ENCODE results near the gene ITPR1. TPM values are rescaled to one million over a fixed set of nuclear protein-coding genes. Genes with fewer than 3 reads are reported as not detected.

The ITPR1 gene
- total and polyA plus RNA-seq, 12 donors: 9.7 to 40.3 (median 18.8) TPM

- no peaks in the 10 kb centered on the region for H3K9me3 ChIP-seq
- intact Hi-C loops (cut with DNase I): loop anchor here in 3 of 10 donors (5.0 kb wide), 2 partner anchors 51 to 54 kb away; no protein-coding TSS in a partner anchor
- H3K36me3 ChIP-seq: peaks cover 0 to 46% (median 0%) of the 10 kb centered on the region in 9 donors
- TF ChIP-seq CTCF (IDR thresholded peaks at IDR 0.05): no peak
- H3K27ac ChIP-seq: peak overlapping the region in 3 of 10 donors; percentile 80 to 86 (median 84)
- no peak for ATAC-seq
- H3K4me1 ChIP-seq: peaks cover 17 to 49% (median 31%) of the 10 kb centered on the region in 9 donors
- no peaks in the 10 kb centered on the region for H3K27me3 ChIP-seq
- WGBS, 2 donors: 89 to 91% methylated on average over 2 of the region's 2 CpGs
- H3K4me3 ChIP-seq: no peak overlapping the region
- no peak for DNase-seq
These were observed 280.4 kb downstream of the ITPR1 start for GRCh38 chr3:4773583-4773982.

GRCh38 chr3:4774531-4774930, 281.4 kb downstream of the ITPR1 start:
- TF ChIP-seq CTCF (IDR thresholded peaks at IDR 0.05): no peak
- peaks cover 0 to 51% (median 0%) of the 10 kb centered on the region in 9 donors for H3K36me3 ChIP-seq

GRCh38 chr3:4776399-4776979, 283.3 kb downstream of the ITPR1 start:
- intact Hi-C loops (cut with DNase I): no loop called here
- 85 to 87% methylated on average over 4 of the region's 4 CpGs for WGBS, 2 donors
- peaks cover 0 to 65% (median 0%) of the 10 kb centered on the region in 9 donors for H3K36me3 ChIP-seq
- no peak overlapping the region for H3K4me3 ChIP-seq
- no peaks in the 10 kb centered on the region for H3K27me3 ChIP-seq
- ATAC-seq (no peak), DNase-seq (no peak)
- peaks cover 14 to 51% (median 30%) of the 10 kb centered on the region in 9 donors for H3K4me1 ChIP-seq
- no peaks in the 10 kb centered on the region for H3K9me3 ChIP-seq
- no peak for TF ChIP-seq CTCF (IDR thresholded peaks at IDR 0.05)
- H3K27ac ChIP-seq: peak overlapping the region in 8 of 10 donors; percentile 10 to 67 (median 30)

More at GRCh38 chr3:4774531-4774930, 281.4 kb downstream of the ITPR1 start:
- Histone ChIP-seq H3K9me3 (no peaks in the 10 kb centered on the region), H3K27ac (no peak overlapping the region), H3K4me1 (peaks cover 17 to 49% (median 31%) of the 10 kb centered on the region in 9 donors), H3K4me3 (no peak overlapping the region), H3K27me3 (no peaks in the 10 kb centered on the region)
- intact Hi-C loops (cut with DNase I): loop anchor here in 3 of 10 donors (5.0 kb wide), 2 partner anchors 52 to 53 kb away; no protein-coding TSS in a partner anchor
- 94 to 97% methylated on average over 3 of the region's 3 CpGs for WGBS, 2 donors
- DNase-seq (no peak), ATAC-seq (no peak)

GRCh38 chr3:4776980-4777581, 283.9 kb downstream of the ITPR1 start:
- 69 to 75% methylated on average over 5 of the region's 5 CpGs for WGBS, 2 donors
- intact Hi-C loops (cut with DNase I): no loop called here
- Histone ChIP-seq H3K27ac (peak overlapping the region in 8 of 10 donors; percentile 10 to 67 (median 30)), H3K4me3 (no peak overlapping the region), H3K36me3 (peaks cover 0 to 65% (median 0%) of the 10 kb centered on the region in 9 donors), H3K9me3 (no peaks in the 10 kb centered on the region), H3K4me1 (peaks cover 9 to 48% (median 24%) of the 10 kb centered on the region in 9 donors), H3K27me3 (no peaks in the 10 kb centered on the region)
- ATAC-seq (peak in 6 of 8 donors; percentile 11 to 76 (median 32)), DNase-seq (no peak)
- no peak for TF ChIP-seq CTCF (IDR thresholded peaks at IDR 0.05)

Data from heart right ventricle (tissue), 16 donors.